Measurements from ENCODE around the gene BLID.

DNA sequence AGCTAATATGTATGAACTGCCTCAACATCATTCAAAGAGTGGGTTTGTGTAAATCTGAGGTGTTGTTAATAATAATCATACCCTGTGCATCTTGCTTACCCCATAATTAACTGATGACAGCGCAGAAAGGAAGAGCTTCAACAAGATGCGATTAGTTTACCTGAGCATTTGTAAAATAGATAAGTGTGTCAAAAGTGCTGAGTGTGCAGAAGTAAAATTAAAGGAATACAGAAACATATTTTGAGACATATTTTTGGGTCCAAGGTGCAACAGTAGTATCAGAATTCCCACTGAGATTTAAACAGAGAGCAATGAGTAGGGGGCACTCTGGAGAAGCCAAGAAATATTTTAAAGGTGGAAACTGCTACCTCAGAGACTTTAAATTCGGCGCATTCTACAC lies 6.1 kb downstream of the BLID start:
- no peak for TF ChIP-seq GABPA (IDR thresholded peaks at IDR 0.05; ENCODE audit: low read depth)
- TF ChIP-seq, protein P1, sequence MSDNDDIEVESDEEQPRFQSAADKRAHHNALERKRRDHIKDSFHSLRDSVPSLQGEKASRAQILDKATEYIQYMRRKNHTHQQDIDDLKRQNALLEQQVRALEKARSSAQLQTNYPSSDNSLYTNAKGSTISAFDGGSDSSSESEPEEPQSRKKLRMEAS (IDR thresholded peaks at IDR 0.05; ENCODE audit: low read depth, low read length), result no peak
- TF ChIP-seq, protein P2, sequence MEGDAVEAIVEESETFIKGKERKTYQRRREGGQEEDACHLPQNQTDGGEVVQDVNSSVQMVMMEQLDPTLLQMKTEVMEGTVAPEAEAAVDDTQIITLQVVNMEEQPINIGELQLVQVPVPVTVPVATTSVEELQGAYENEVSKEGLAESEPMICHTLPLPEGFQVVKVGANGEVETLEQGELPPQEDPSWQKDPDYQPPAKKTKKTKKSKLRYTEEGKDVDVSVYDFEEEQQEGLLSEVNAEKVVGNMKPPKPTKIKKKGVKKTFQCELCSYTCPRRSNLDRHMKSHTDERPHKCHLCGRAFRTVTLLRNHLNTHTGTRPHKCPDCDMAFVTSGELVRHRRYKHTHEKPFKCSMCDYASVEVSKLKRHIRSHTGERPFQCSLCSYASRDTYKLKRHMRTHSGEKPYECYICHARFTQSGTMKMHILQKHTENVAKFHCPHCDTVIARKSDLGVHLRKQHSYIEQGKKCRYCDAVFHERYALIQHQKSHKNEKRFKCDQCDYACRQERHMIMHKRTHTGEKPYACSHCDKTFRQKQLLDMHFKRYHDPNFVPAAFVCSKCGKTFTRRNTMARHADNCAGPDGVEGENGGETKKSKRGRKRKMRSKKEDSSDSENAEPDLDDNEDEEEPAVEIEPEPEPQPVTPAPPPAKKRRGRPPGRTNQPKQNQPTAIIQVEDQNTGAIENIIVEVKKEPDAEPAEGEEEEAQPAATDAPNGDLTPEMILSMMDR (IDR thresholded peaks at IDR 0.05 in 2 of 3, conservative IDR thresholded peaks at IDR 0.05 in 1 of 3; ENCODE audit: control insufficient read depth in 2 of 3, extremely low read depth in 1 of 3, insufficient read depth in 1 of 3, low read depth in 3 of 3, low read length in 3 of 3), result no peak
- no peak for TF ChIP-seq CEBPB (IDR thresholded peaks at IDR 0.05; ENCODE audit: borderline replicate concordance in 1 of 2, low read depth in 2 of 2, low read length in 2 of 2)
- no peak for TF ChIP-seq CREB1 (IDR thresholded peaks at IDR 0.05; ENCODE audit: low read depth)
